Vagina (tissue), 2 donors: Measurements from ENCODE around the gene SCAND1.

Source experiments
- POLR2A ChIP-seq, 2 donors: fragments of 450-650 bp; IDR thresholded peaks; one replicate each; pipeline ENCODE4 v1.6.1; 2017; ENCODE audit warnings: antibody characterized with exemption in 2 of 2, mild to moderate bottlenecking in 2 of 2, moderate library complexity in 2 of 2
- POLR2AphosphoS5 ChIP-seq, 2 donors: sonication (generic); formaldehyde crosslinking; IDR thresholded peaks; one replicate each; pipeline ENCODE4 v1.9.0; 2017; ENCODE audit warnings: antibody characterized with exemption in 2 of 2, mild to moderate bottlenecking in 2 of 2, low read depth in 1 of 2; ENCODE audit not compliant: insufficient read depth in 1 of 2
- TF ChIP-seq, protein P1 (sequence below), 3 experiments: fragments of 450-650 bp in 2 of 3; fragments of 200-600 bp in 1 of 3; sonication (generic) in 1 of 3; IDR thresholded peaks; one replicate each; pipeline ENCODE4 v1.5.1; 2017 to 2019; ENCODE audit warnings: antibody characterized with exemption in 3 of 3, mild to moderate bottlenecking in 2 of 3, moderate library complexity in 2 of 3

DNA sequence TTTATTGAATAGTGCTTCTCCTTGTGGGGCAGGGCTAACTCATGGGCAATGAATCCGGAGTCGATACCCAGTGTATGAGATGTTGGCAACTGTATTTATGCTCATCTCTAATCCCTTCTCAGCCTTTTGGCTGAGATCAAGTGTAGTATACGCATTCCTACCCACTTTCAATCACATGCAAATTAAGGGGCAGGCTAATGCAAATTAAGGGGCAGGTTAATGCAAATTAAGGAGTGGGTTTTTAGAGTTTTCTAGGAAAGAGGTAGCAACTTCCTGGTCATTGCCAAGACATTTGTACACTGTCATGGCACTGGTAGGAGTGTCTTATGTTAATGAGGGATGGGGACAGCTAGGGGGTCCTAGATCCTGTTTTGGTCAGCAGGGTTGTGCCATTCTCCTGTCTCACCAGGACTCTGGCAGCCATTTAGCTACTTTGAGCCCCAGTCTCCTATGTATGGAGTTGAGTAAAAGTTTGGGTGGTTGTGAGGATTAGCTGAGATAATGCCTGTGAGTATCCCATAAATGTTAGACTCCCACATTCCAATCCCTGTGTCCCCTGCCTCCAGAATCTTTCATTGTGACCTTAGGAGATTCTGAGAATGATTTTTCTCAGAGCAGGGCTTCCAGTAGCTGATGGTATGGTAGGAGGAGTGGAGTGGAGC, 13.8 kb upstream of the SCAND1 start, which contains the start of gene CNBD2:
- TF ChIP-seq POLR2A (IDR thresholded peaks at IDR 0.05): no peak
- TF ChIP-seq, protein P1, sequence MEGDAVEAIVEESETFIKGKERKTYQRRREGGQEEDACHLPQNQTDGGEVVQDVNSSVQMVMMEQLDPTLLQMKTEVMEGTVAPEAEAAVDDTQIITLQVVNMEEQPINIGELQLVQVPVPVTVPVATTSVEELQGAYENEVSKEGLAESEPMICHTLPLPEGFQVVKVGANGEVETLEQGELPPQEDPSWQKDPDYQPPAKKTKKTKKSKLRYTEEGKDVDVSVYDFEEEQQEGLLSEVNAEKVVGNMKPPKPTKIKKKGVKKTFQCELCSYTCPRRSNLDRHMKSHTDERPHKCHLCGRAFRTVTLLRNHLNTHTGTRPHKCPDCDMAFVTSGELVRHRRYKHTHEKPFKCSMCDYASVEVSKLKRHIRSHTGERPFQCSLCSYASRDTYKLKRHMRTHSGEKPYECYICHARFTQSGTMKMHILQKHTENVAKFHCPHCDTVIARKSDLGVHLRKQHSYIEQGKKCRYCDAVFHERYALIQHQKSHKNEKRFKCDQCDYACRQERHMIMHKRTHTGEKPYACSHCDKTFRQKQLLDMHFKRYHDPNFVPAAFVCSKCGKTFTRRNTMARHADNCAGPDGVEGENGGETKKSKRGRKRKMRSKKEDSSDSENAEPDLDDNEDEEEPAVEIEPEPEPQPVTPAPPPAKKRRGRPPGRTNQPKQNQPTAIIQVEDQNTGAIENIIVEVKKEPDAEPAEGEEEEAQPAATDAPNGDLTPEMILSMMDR (IDR thresholded peaks at IDR 0.05): no peak
- TF ChIP-seq POLR2AphosphoS5 (IDR thresholded peaks at IDR 0.05; ENCODE audit: insufficient read depth in 1 of 2, low read depth in 1 of 2): no peak
